HG02763 (cell line): ENCODE results near the gene PCP4L1.
"Not testable (repeated sequence)": the region's sequence is repeated elsewhere in the genome, so short reads cannot be mapped to it uniquely, and the experiment has no call there.

ENCODE experiments used
- ATAC-seq: cut with Tn5 transposase; IDR thresholded peaks from one replicate; pipeline ENCODE4 v1.9.1; 2021; ENCODE audit warnings: mild to moderate bottlenecking, moderate library complexity; ENCODE audit not compliant: unreplicated experiment

Gene PCP4L1

DNA sequence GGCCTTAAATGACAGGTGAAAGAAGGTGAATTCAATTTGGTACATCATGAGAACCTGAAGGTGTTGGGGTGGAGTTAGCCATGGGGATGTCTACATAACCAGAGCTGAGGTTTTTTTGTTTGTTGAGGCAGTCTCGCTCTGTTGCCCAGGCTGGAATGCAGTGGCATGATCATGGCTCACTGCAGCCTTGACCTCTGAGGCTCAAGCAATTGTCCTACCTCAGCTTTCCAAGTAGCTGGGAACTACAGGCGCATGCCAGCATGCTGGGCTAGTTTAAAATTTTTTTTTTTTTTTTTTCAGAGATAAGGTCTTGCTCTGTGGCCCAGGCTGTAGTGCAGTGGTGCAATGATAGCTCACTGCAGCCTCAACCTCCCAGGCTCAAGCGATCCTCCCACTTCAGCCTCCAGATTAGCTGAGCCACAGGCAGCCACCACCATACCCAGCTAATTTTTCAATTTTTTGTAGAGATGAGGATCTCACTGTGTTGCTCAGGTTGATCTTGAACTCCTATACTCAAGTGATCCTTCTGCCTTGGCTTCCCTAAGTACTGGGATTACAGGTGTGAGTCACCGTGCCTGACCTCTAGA lies 53.1 kb downstream of the PCP4L1 start:
- ATAC-seq, result no peak

DNA sequence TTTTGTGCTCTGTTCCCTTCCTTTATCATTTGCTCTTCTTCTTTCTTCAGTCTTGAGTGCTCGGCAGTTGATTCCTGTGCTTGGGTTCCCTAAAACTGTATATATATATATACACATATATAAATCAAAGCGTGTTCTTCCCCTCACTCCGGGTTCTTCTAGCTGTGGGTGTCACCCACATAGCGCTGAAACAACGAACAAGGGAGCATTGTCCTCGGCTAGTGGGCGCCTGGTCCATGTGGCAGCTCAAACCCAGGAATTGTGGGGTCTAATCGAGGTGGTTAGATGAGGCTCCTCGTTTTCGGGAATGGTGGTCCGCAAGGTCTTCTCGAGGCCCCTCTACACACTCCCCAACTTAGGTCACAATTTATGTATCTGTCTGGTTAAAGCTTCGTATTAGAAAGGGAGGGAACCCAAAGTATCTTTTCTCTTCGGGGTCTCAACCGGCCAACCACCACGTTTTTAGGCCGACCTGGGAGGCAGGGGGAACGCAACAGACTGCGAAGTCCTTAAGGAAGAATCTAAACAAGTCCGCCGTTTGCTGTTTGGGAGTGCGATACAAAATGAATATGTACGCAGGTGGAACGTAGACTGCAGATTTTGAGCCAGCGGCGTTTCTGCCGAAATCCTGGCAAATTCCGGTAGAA lies 55.1 kb downstream of the PCP4L1 start:
- peak; percentile 12 for ATAC-seq

GRCh38 chr1:161314201-161314981 lies 55.8 kb downstream of the PCP4L1 start, which contains the start of gene SDHC:
TSS of gene SDHC (plus strand) at chr1:161314381. CDS start at chr1:161314406, 25 bp downstream.
- peak; percentile 95 for ATAC-seq

GRCh38 chr1:161315841-161316674 lies 57.5 kb downstream of the PCP4L1 start:
- not testable (repeated sequence) for ATAC-seq

- ATAC-seq, result no peak
These were observed 65.5 kb downstream of the PCP4L1 start for GRCh38 chr1:161324020-161324419.

DNA sequence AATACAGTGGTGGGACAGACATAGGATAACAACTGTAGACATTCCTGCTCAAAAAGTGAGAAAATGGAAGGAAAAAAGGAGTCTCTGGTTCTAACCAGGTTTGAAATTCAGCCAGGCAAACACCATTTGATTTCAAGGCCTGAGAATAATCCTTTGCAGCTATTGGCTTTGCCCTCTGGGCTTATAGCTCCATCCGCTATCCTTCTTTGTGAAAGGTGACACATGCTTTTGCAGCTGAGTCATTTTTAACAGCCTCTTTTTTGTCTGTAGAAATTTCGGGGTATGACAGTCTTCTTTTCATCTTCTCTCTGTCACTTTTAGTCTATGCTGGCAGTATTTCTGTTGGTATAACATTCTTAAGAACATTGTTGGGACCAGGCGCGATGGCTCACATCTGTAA lies 71.8 kb downstream of the PCP4L1 start:
- ATAC-seq, result no peak

GRCh38 chr1:161333166-161333565 lies 74.6 kb downstream of the PCP4L1 start:
- ATAC-seq, result no peak
